Skeletal muscle satellite cell (primary cell): Measurements from ENCODE around the gene CHTF18.
"Not testable (repeated sequence)": the region's sequence is repeated elsewhere in the genome, so short reads cannot be mapped to it uniquely, and the experiment has no call there.

Experiments used
- H3K27me3 ChIP-seq: 2 replicates; pipeline ENCODE4 v1.7.0; 2013; ENCODE audit warnings: low read length; ENCODE audit not compliant: control insufficient read depth, insufficient read depth
- H3K36me3 ChIP-seq: 2 replicates; pipeline ENCODE4 v1.7.0; 2013; ENCODE audit warnings: mild to moderate bottlenecking, control low read depth, low read length; ENCODE audit not compliant: insufficient read depth
- H3K4me1 ChIP-seq: 2 replicates; pipeline ENCODE4 v1.7.0; 2013; ENCODE audit warnings: low read length; ENCODE audit not compliant: control insufficient read depth, insufficient read depth
- H3K4me2 ChIP-seq: 2 replicates; pipeline ENCODE4 v1.7.0; 2013; ENCODE audit warnings: mild to moderate bottlenecking, low read length
- H3K4me3 ChIP-seq: 2 replicates; pipeline ENCODE4 v1.7.0; 2013; ENCODE audit warnings: low read length
- H3K9ac ChIP-seq: 2 replicates; pipeline ENCODE4 v1.7.0; 2013; ENCODE audit warnings: mild to moderate bottlenecking, low read depth, low read length, moderate library complexity
- H3K9me3 ChIP-seq: replicated peaks from 2 replicates; pipeline ENCODE4 v1.7.0; 2013; ENCODE audit warnings: mild to moderate bottlenecking, control low read depth, low read length

Gene CHTF18

DNA sequence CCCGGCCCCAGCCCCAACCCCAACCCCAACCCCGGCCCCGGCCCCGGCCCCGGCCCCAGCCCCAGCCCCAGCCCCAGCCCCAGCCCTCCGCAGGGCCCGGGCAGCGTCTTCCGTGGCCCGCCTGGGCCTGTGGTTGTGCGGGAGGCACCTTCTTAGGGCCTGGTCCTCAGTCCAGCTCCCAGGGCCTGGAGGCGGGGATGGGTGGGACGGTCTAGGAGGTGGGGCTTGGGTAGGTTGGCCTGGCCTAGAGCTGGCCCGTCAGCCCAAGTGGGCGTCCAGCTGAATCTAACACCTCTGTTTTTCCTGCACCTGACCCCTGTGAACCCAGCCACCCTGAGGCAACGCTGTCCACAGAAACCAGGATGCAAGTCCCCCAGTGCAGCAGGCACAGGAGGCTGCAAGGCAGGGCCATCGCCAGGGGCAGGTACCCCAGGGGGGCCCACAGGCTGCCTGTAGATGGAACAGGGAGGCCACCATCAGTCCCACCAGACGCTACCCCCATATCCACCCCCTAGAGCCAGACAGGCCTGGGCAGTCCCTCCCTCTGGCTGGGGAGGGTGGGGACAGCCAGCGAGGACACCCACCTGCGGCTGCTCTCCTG is 19.1 kb upstream of the CHTF18 start:
- Histone ChIP-seq H3K9ac (no peak overlapping the region), H3K4me3 (no peak overlapping the region), H3K4me1 (no peaks in the 10 kb centered on the region), H3K36me3 (no peaks in the 10 kb centered on the region), H3K27me3 (no peaks in the 10 kb centered on the region), H3K4me2 (no peak overlapping the region), H3K9me3 (no peaks in the 10 kb centered on the region)

DNA sequence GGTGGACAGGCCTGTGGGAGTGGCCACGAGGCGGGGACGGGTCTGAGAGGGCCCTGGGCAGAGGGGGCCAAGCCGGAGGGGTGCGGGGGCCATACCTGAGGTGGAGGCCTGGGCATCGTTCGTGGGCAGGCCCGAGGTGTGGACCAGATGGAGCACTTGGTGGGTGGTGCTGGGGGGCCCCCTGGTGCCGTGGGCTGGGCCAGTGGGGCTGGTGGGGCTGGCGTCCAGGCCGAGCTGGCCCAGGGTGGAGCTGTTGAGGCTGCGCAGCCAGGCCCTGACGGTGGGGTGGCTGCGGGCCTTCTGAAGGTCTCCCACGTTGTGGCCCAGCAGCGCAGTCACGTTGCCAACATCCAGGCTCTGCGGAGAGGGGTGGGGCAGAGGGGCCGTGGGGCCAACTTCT is 18.5 kb upstream of the CHTF18 start:
- no peaks in the 10 kb centered on the region for H3K9me3 ChIP-seq
- no peaks in the 10 kb centered on the region for H3K36me3 ChIP-seq
- no peak overlapping the region for H3K4me3 ChIP-seq
- no peaks in the 10 kb centered on the region for H3K4me1 ChIP-seq
- H3K9ac ChIP-seq = no peak overlapping the region
- H3K27me3 ChIP-seq = no peaks in the 10 kb centered on the region
- no peak overlapping the region for H3K4me2 ChIP-seq

DNA sequence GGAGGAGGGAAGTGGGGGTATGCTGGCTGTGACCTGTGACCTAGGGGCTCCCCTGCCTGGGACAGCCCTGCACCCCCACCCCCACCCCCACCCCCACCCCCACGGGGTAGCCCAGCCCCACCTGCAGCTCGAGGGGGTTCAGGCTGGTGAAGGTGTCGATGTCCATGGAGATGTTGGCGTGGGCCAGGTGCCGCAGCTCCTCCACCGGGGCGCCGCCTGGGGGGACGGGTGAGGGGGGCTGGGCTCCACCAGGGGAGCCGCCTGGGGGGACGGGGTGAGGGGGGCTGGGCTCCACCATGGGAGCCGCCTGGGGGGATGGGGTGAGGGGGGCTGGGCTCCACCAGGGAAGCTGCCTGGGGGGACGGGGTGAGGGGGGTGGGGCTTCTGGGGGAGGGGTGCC is 18.0 kb upstream of the CHTF18 start:
- no peaks in the 10 kb centered on the region for H3K4me1 ChIP-seq
- H3K36me3 ChIP-seq = no peaks in the 10 kb centered on the region
- no peaks in the 10 kb centered on the region for H3K9me3 ChIP-seq
- no peaks in the 10 kb centered on the region for H3K27me3 ChIP-seq
- no peak overlapping the region for H3K9ac ChIP-seq
- no peak overlapping the region for H3K4me2 ChIP-seq
- no peak overlapping the region for H3K4me3 ChIP-seq

DNA sequence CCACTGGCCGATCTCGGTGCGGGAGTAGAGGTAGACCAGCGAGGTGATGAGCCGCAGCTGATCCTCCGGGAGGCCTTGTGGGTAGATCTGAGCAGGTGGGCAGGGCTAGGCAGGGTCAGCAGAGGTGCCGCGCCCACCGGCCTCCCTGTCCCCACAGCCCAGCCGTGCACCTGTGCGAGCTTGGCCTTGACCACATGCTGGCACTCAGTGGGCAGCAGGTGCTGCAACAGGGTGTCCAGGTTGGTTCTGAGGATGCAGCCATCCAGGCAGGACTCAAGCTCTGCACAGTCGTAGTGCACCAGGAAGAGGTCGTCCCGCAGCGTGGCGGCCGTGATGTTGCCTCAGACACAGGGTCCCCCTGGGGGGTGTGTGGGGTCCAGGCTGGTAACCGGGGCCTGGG is 15.5 kb upstream of the CHTF18 start:
- Histone ChIP-seq H3K4me3 (no peak overlapping the region), H3K9me3 (no peaks in the 10 kb centered on the region), H3K27me3 (peaks cover 4% of the 10 kb centered on the region), H3K9ac (no peak overlapping the region), H3K4me1 (no peaks in the 10 kb centered on the region), H3K4me2 (no peak overlapping the region), H3K36me3 (no peaks in the 10 kb centered on the region)

DNA sequence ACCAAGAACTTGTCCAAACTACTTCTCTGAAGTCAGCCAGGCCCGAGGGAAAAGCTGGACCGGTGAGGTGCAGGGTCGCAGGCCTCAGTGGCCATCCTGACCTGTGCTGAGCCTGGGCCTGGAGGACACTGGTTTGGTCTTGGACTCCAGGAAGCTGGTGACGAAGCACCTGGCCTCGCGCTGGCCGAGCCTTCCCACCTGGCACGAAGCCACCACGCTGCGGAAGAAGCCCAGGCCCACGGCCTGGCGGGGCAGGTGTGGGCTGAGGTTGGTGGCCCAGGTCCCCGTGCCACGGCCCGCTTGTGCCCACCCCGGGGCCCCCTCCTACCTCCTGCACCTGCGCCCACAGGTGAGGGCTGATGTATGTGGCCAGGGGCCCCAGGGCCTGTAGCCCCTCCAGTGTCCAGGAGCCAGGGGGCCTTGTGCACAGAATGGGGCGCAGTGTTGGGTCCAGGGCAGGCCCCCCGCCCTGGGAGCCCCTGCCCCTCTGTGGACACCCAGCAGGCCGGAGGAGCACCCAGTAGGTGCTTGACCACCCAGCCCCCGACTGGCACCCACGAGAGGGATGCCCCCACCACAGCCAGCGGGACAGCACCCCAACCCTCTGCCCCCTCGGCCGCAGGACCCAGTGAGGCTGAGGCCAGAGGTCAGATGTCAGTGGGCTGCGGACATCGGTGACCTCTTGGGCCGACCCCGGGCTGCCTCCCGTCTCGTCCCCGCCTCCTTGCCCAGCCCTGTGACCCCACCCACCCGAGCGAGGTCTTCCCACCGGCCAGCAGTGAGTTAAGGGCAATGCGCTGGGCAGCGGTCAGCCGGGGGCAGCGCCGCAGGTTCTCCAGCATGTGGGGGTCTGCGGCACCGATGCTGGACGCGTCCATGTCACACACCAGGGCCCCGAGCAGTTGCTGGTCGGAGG is 14.1 kb upstream of the CHTF18 start:
- no peak overlapping the region for H3K4me2 ChIP-seq
- H3K4me1 ChIP-seq = no peaks in the 10 kb centered on the region
- no peak overlapping the region for H3K4me3 ChIP-seq
- no peaks in the 10 kb centered on the region for H3K9me3 ChIP-seq
- H3K9ac ChIP-seq = no peak overlapping the region
- H3K27me3 ChIP-seq = peaks cover 15% of the 10 kb centered on the region
- H3K36me3 ChIP-seq = no peaks in the 10 kb centered on the region

DNA sequence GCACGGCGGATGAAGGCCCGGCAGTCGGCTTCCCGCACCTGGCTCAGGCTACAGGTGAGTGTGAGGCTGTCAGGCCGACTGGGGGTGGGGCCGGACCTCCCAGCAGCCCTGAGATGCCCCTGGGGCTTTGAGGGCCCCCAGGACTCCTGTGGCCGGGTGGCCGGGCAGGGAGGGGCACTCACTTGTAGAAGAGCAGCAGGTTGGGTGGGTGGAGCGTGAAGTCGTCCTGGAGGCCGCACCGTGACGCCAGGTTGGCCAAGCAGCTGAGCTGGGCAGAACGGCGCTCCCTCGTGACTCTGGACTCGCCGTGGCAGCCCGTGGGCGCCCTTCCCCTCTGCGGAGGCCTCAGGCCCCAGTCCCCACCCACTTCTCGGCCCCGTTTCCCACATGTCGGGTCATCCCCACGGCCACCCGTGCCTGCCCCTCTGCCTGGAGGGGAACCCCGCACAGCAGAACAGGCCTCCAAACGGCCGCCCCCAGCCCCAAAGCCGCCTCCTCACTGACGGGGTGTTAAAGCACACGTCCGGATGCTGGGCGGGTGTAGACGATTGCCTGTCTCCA is 13.1 kb upstream of the CHTF18 start:
- H3K36me3 ChIP-seq = no peaks in the 10 kb centered on the region
- H3K9me3 ChIP-seq = no peaks in the 10 kb centered on the region
- H3K4me2 ChIP-seq = no peak overlapping the region
- no peak overlapping the region for H3K4me3 ChIP-seq
- H3K9ac ChIP-seq = no peak overlapping the region
- no peaks in the 10 kb centered on the region for H3K4me1 ChIP-seq
- H3K27me3 ChIP-seq = peaks cover 18% of the 10 kb centered on the region

DNA sequence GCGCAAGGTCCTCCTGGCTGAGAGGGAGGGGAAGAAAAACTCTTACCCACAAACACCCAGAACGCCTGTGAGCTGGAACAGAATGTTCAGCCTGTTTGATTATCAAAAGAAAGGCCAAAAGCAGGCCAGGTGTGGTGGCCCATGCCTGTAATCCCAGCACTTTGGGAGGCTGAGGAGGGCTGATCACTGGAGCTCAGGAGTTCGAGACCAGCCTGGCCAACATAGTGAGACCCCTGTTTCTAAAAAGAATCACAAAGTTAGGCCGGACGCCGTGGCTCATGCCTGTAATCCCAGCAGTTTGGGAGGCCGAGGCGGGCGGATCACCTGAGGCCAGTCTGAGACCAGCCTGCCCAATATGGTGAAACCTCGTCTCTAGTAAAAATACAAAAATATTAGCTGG is 12.1 kb upstream of the CHTF18 start:
- not testable (repeated sequence) for H3K4me1 ChIP-seq, H3K9me3 ChIP-seq, H3K4me3 ChIP-seq, H3K4me2 ChIP-seq, H3K9ac ChIP-seq, H3K36me3 ChIP-seq
- H3K27me3 ChIP-seq = peaks cover 18% of the 10 kb centered on the region

DNA sequence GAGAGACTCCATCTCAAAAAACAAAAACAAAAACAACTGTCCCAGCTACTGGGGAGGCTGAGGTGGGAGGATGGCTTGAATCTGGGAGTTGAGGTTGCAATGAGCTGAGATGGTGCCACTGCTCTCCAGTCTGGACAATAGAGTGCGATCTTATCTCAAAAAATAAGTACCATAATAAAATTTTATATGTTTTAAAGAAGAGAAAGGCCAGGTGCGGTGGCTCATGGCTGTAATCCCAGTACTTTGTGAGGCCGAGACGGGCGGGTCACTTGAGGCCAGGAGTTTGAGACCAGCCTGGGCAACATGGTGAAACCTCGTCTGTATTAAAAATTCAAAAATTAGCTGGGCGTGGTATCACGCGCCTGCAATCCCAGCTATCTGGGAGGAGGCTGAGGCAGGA is 11.6 kb upstream of the CHTF18 start:
- Histone ChIP-seq H3K4me2 (no peak overlapping the region), H3K36me3 (no peaks in the 10 kb centered on the region), H3K9ac (no peak overlapping the region), H3K27me3 (peaks cover 18% of the 10 kb centered on the region), H3K4me3 (no peak overlapping the region), H3K4me1 (no peaks in the 10 kb centered on the region), H3K9me3 (no peaks in the 10 kb centered on the region)

DNA sequence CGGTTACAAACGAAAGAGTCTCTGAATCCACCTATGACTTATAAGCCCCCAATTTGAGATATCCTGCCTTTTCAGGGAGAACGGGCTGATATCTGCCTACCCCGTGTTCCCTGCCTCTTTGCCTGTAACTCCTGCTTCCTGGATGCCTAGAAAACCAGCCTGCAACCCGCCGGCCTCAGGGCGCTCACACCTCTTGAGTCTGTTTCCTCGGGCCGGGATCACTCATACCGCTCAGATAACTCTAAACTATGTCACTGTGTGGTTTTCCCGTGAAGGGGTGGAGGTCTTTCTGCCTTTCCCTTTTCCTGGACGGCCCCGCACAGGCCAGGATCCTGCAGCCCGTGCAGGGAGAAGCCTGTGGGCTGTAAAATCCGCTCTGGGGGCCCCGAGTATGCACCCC is 10.6 kb upstream of the CHTF18 start:
- no peaks in the 10 kb centered on the region for H3K9me3 ChIP-seq
- no peak overlapping the region for H3K4me2 ChIP-seq
- no peak overlapping the region for H3K4me3 ChIP-seq
- H3K36me3 ChIP-seq = no peaks in the 10 kb centered on the region
- no peaks in the 10 kb centered on the region for H3K4me1 ChIP-seq
- H3K27me3 ChIP-seq = peaks cover 25% of the 10 kb centered on the region
- no peak overlapping the region for H3K9ac ChIP-seq

DNA sequence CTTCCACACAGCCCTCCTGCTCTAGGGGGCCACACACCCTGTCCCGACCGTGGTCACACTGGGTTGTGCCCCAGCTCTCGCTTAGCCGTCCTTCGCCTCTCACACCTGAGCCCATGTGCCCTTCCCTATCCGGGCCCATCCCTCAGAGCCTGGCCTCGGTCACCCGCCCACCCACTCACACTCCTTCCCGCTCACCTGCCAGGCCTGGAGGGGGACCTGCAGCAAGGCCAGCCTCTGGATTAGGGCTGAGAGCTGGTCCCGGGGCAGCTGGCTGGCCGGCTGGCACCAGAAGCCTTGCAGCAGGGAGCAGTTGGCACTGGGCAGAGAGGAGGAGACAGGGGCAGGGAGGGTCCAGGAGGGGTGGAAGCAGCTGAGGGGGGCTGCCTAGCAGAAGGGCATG is 10.0 kb upstream of the CHTF18 start:
- peaks cover 31% of the 10 kb centered on the region for H3K27me3 ChIP-seq
- no peaks in the 10 kb centered on the region for H3K36me3 ChIP-seq
- peaks cover 1% of the 10 kb centered on the region for H3K4me1 ChIP-seq
- H3K9ac ChIP-seq = no peak overlapping the region
- H3K9me3 ChIP-seq = no peaks in the 10 kb centered on the region
- no peak overlapping the region for H3K4me3 ChIP-seq
- no peak overlapping the region for H3K4me2 ChIP-seq

DNA sequence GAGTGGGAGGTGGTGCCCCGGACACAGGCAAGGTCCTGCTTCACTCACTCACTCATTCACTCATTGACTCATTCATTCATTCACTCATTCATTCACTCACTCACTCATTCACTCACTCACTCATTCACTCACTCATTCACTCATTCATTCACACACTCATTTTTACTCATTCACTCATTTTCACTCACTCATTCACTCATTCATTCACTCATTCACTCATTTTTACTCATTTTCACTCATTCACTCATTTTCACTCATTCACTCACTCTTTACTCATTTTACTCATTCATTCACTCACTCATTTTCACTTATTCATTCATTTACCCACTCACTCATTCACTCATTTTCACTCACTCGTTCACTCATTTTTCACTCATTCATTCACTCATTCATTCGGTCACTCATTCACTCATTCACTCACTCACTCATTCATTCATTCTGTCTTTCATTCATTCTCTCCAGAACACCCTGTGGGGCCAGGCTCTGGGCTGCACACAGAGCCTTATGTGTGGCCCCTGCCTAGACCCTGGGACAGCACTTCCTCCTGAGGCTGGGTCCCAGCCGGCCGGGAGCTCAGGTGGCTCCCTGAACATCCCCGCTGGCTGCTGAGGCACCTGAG is 9.4 kb upstream of the CHTF18 start:
- Histone ChIP-seq H3K27me3 (peaks cover 33% of the 10 kb centered on the region), H3K9ac (no peak overlapping the region), H3K4me1 (peaks cover 7% of the 10 kb centered on the region), H3K4me2 (no peak overlapping the region), H3K9me3 (no peaks in the 10 kb centered on the region), H3K36me3 (no peaks in the 10 kb centered on the region), H3K4me3 (no peak overlapping the region)
